ENCODE measurements around the gene SH3GL1. TPM values are rescaled to one million over a fixed set of nuclear protein-coding genes. Genes with fewer than 3 reads are reported as not detected.

Gene SH3GL1
- total and polyA plus RNA-seq, 8 donors, result 25.9 to 34.2 (median 27.6) TPM

DNA sequence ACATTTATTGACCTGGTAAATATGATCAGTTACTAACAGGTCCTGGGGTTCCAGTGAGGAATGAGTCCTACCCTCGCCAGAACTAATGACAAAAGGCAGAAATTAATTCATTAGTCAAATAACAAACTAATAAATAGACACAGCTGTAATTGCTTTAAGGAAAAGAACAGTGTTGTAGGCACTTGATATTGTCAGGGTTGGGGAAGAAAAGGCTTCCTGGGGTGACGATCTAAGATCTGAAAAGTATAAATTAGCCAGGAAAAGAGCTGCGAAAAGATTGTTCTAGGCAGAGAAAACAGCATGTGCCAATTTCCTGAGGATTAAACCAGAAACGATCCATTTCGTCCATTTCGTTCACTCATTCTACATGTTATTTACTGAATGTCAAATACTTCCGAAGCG lies 1.4 kb upstream of the SH3GL1 start:
- Histone ChIP-seq H3K27ac (peak overlapping the region; percentile 53 to 88 (median 80)), H3K27me3 (no peaks in the 10 kb centered on the region), H3K4me1 (peaks cover 0 to 19% (median 11%) of the 10 kb centered on the region in 3 donors), H3K9me3 (no peaks in the 10 kb centered on the region), H3K4me3 (peak overlapping the region in 2 of 4 donors; percentile 91 to 94), H3K36me3 (no peaks in the 10 kb centered on the region)
- WGBS, 2 donors, result 1 to 2% methylated on average over 8 of the region's 8 CpGs
- no peak for ATAC-seq
- no peak for FAIRE-seq
- no peak for TF ChIP-seq CTCF (IDR thresholded peaks at IDR 0.05)
- no peak for DNase-seq
- intact Hi-C loops (cut with DNase I), result no loop called here

DNA sequence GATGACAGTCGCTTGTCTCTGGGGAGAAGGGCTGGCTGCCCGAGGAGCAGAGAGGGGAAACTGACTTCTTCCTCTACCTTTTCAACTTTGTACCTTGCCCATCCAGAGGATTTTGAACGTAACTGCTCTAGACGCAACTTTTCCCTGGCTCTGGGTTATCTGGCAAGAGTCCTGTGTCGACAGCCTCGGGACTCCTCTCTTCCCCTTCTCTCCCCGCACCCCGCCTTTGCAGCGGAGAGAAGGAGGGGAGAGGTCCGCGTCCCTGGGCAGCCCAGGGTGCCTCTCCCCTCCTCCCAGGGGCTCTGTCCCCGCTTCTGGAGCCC lies 574 bp downstream of the SH3GL1 start:
- Histone ChIP-seq H3K4me3 (peak overlapping the region; percentile 89 to 97 (median 93)), H3K4me1 (peaks cover 0 to 19% (median 11%) of the 10 kb centered on the region in 3 donors), H3K27me3 (no peaks in the 10 kb centered on the region), H3K36me3 (peaks cover 0 to 11% (median 0%) of the 10 kb centered on the region in 3 donors), H3K27ac (peak overlapping the region; percentile 78 to 86 (median 84)), H3K9me3 (no peaks in the 10 kb centered on the region)
- no peak for TF ChIP-seq CTCF (IDR thresholded peaks at IDR 0.05)
- intact Hi-C loops (cut with DNase I), result no loop called here
- FAIRE-seq (no peak), DNase-seq (peak in 1 of 6 donors; percentile 51), ATAC-seq (peak; percentile 10 to 24 (median 16))
- 0% methylated on average over 6 to 12 of the region's 12 CpGs for WGBS, 2 donors

DNA sequence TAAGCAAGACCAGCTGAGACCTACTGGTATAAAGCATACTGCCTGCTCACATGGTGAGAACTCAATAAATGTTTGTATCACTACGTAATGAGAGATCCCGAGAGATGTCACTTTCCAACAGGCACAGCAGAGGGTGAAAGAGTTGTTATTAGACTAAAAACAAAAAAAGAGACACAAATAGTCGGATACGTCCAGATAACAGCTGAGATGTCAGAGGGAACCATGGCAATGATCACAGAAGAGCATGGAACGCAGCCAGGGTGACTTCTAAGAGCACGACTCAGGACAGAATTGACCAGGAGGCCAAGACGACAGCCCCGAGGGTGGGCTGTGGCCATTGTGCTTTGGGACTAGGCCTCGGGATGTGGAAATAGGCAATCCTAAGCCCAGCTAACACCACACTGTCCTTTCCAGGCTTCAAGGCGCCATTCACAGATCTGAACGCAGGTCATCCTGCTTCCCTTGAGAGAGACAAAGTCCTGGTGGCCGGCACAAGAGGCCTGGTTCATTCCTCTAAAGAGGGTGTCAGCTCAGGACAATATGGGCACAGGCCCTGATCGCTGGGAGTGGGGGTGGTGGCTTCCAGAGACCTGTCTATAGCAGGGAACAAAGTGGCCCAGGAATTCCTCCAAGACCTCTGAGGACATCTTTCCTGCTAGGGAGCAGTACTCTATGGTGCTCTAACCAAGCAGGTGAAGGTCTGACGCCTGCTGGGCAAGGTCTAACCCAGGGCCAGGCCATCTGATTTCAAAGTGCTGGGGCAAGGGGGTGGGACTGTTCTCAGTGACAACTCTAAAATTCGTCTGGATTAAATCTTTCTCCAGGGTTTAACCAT lies 3.2 kb downstream of the SH3GL1 start:
- Histone ChIP-seq H3K27ac (no peak overlapping the region), H3K27me3 (no peaks in the 10 kb centered on the region), H3K4me1 (peaks cover 0 to 12% (median 8%) of the 10 kb centered on the region in 3 donors), H3K4me3 (no peak overlapping the region), H3K36me3 (peaks cover 0 to 11% (median 0%) of the 10 kb centered on the region in 3 donors), H3K9me3 (no peaks in the 10 kb centered on the region)
- DNase-seq (no peak), FAIRE-seq (no peak), ATAC-seq (no peak)
- no peak for TF ChIP-seq CTCF (IDR thresholded peaks at IDR 0.05)
- WGBS, 2 donors, result 71 to 73% methylated on average over 15 of the region's 15 CpGs
- intact Hi-C loops (cut with DNase I), result no loop called here

GRCh38 chr19:4393947-4394590 lies 6.3 kb downstream of the SH3GL1 start:
- Histone ChIP-seq H3K36me3 (peaks cover 0 to 11% (median 0%) of the 10 kb centered on the region in 3 donors), H3K9me3 (no peaks in the 10 kb centered on the region), H3K4me1 (peaks cover 4 to 31% (median 25%) of the 10 kb centered on the region in 3 donors), H3K27me3 (no peaks in the 10 kb centered on the region), H3K27ac (no peak overlapping the region), H3K4me3 (no peak overlapping the region)
- 79 to 84% methylated on average over 8 of the region's 8 CpGs for WGBS, 2 donors
- intact Hi-C loops (cut with DNase I), result no loop called here
- ATAC-seq (no peak), FAIRE-seq (no peak), DNase-seq (no peak)
- no peak for TF ChIP-seq CTCF (IDR thresholded peaks at IDR 0.05)

Data from pancreas (tissue), 10 donors.